Ecto neural progenitor cell (in vitro differentiated cells): ENCODE measurements around the gene HAGHL.

Experiments
- DNase-seq: peaks from one replicate; pipeline ENCODE4 v3.0.0-alpha.2; 2018; ENCODE audit warnings: low spot score

The HAGHL gene

GRCh38 chr16:754656-755055 is 27.8 kb downstream of the HAGHL start:
- no peak for DNase-seq

GRCh38 chr16:756428-756827 is 29.5 kb downstream of the HAGHL start:
- DNase-seq: no peak

GRCh38 chr16:759110-759910 is 32.4 kb downstream of the HAGHL start:
- DNase-seq: no peak

- no peak for DNase-seq
These were observed 33.2 kb downstream of the HAGHL start for GRCh38 chr16:760065-760464.

- DNase-seq: no peak
These were observed 33.8 kb downstream of the HAGHL start, which contains the start of gene MSLN for GRCh38 chr16:760545-761343. Gene MSLN, plus strand, starts transcription at chr16:760734. Its CDS starts 1,947 bp downstream, at chr16:762681.

GRCh38 chr16:761625-762513 is 35.0 kb downstream of the HAGHL start:
- no peak for DNase-seq

- DNase-seq: no peak
These were observed 35.8 kb downstream of the HAGHL start for GRCh38 chr16:762595-763268.

- DNase-seq: no peak
These were observed 36.7 kb downstream of the HAGHL start for GRCh38 chr16:763369-764183.

- no peak for DNase-seq
These were observed 37.4 kb downstream of the HAGHL start for GRCh38 chr16:764184-764750.

- no peak for DNase-seq
These were observed 38.1 kb downstream of the HAGHL start for GRCh38 chr16:764848-765487.

GRCh38 chr16:765488-765865 is 38.6 kb downstream of the HAGHL start:
- no peak for DNase-seq

GRCh38 chr16:766008-766819 is 39.3 kb downstream of the HAGHL start:
- DNase-seq: no peak

GRCh38 chr16:766820-767640 is 40.1 kb downstream of the HAGHL start:
- no peak for DNase-seq

GRCh38 chr16:767743-768235 is 40.9 kb downstream of the HAGHL start:
- no peak for DNase-seq

- DNase-seq: no peak
These were observed 41.5 kb downstream of the HAGHL start for GRCh38 chr16:768428-768827.

GRCh38 chr16:769184-769784 is 42.4 kb downstream of the HAGHL start:
- DNase-seq: no peak

- no peak for DNase-seq
These were observed 43.0 kb downstream of the HAGHL start for GRCh38 chr16:769934-770333.

GRCh38 chr16:770411-770810 is 43.5 kb downstream of the HAGHL start:
- no peak for DNase-seq
